OCI-LY3 (cell line): Measurements from ENCODE around the gene PBX2.

Experiments
- H2AFZ ChIP-seq: fragments of 200-600, 300-600 bp; shearing (Covaris generic); 2 replicates; pipeline ENCODE4 v1.6.0; 2014; ENCODE audit warnings: antibody characterized with exemption, low read depth, low read length
- H3K27ac ChIP-seq: fragments of 200-600, 300-600 bp; sonication (generic); 2 replicates; pipeline ENCODE4 v1.5.1; 2014; ENCODE audit warnings: mild to moderate bottlenecking, low read length, moderate library complexity, mixed read lengths
- H3K27me3 ChIP-seq: fragments of 200-600, 300-600 bp; sonication (generic); 2 replicates; pipeline ENCODE4 v1.6.1; 2014; ENCODE audit warnings: low read depth, low read length, mixed read lengths
- H3K36me3 ChIP-seq: fragments of 200-600, 300-600 bp; sonication (generic); replicated peaks from 2 replicates; pipeline ENCODE3; 2014; ENCODE audit warnings: low read depth, low read length, mixed read lengths
- H3K4me1 ChIP-seq: fragments of 300-600, 200-600 bp; sonication (generic); 2 replicates; pipeline ENCODE4 v1.6.1; 2014; ENCODE audit warnings: low read length, mixed read lengths
- H3K4me2 ChIP-seq: fragments of 200-600, 300-600 bp; sonication (generic); 2 replicates; pipeline ENCODE4 v1.6.1; 2014; ENCODE audit warnings: low read length, mixed read lengths
- H3K4me3 ChIP-seq: fragments of 300-600, 200-600 bp; sonication (generic); 2 replicates; pipeline ENCODE4 v1.5.1; 2014; ENCODE audit warnings: antibody characterized with exemption, mild to moderate bottlenecking, low read length, moderate library complexity
- H3K79me2 ChIP-seq: fragments of 300-600, 200-600 bp; shearing (Covaris generic); 2 replicates; pipeline ENCODE4 v1.6.1; 2014; ENCODE audit warnings: mild to moderate bottlenecking, low read length, mixed read lengths
- H3K9ac ChIP-seq: fragments of 300-600, 200-600 bp; shearing (Covaris generic); 2 replicates; pipeline ENCODE4 v1.6.0; 2014; ENCODE audit warnings: mild to moderate bottlenecking, low read length, moderate library complexity
- H3K9me3 ChIP-seq: fragments of 200-600, 300-600 bp; shearing (Covaris generic); 2 replicates; pipeline ENCODE4 v1.6.1; 2014; ENCODE audit warnings: low read length, mixed read lengths; ENCODE audit not compliant: insufficient read depth
- H4K20me1 ChIP-seq: fragments of 200-600, 300-600 bp; sonication (generic); 2 replicates; pipeline ENCODE4 v1.6.1; 2016; ENCODE audit warnings: low read length, mixed read lengths; ENCODE audit not compliant: insufficient read depth
- EZH2phosphoT487 ChIP-seq: fragments of 200-600 bp; shearing (Covaris generic); IDR thresholded peaks from 2 replicates; pipeline ENCODE4 v1.6.1; 2018; ENCODE audit warnings: antibody characterized with exemption, mixed run types, low read depth
- TF ChIP-seq, protein P1 (sequence below): fragments of 200-600, 300-600 bp; sonication (generic); IDR thresholded peaks from 2 replicates; pipeline ENCODE4 v1.5.1; 2014; ENCODE audit warnings: antibody characterized with exemption, low read length, low read depth

PBX2 gene

DNA sequence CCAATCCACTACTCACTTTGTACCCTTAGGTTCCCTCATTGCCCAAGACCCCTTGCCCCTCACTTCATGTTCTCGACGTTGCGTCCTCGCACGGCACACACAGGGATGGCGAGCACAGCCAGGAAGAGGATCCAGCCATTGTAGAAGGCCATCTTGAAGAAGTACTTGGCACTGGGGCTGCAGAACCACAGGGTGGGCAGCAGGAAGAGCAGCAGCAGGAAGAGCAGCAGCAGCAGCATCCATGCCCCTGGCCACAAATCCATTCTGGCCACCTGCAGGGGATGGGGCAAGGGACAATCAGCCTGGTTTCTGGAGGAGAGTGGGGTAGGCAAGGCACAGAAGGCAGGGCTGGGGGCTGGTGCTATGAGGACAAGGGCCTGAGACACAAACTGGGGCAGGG, 18.8 kb downstream of the PBX2 start:
- H3K4me1 ChIP-seq = peaks cover 14% of the 10 kb centered on the region
- no peak overlapping the region for H3K9ac ChIP-seq
- TF ChIP-seq EZH2phosphoT487 = no peak
- TF ChIP-seq, protein P1, sequence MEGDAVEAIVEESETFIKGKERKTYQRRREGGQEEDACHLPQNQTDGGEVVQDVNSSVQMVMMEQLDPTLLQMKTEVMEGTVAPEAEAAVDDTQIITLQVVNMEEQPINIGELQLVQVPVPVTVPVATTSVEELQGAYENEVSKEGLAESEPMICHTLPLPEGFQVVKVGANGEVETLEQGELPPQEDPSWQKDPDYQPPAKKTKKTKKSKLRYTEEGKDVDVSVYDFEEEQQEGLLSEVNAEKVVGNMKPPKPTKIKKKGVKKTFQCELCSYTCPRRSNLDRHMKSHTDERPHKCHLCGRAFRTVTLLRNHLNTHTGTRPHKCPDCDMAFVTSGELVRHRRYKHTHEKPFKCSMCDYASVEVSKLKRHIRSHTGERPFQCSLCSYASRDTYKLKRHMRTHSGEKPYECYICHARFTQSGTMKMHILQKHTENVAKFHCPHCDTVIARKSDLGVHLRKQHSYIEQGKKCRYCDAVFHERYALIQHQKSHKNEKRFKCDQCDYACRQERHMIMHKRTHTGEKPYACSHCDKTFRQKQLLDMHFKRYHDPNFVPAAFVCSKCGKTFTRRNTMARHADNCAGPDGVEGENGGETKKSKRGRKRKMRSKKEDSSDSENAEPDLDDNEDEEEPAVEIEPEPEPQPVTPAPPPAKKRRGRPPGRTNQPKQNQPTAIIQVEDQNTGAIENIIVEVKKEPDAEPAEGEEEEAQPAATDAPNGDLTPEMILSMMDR = no peak
- H3K4me3 ChIP-seq = no peak overlapping the region
- no peak overlapping the region for H2AFZ ChIP-seq
- no peak overlapping the region for H3K4me2 ChIP-seq
- H3K9me3 ChIP-seq = no peaks in the 10 kb centered on the region
- no peaks in the 10 kb centered on the region for H3K36me3 ChIP-seq
- H4K20me1 ChIP-seq = no peaks in the 10 kb centered on the region
- no peaks in the 10 kb centered on the region for H3K27me3 ChIP-seq
- peaks cover 13% of the 10 kb centered on the region for H3K79me2 ChIP-seq
- H3K27ac ChIP-seq = no peak overlapping the region

DNA sequence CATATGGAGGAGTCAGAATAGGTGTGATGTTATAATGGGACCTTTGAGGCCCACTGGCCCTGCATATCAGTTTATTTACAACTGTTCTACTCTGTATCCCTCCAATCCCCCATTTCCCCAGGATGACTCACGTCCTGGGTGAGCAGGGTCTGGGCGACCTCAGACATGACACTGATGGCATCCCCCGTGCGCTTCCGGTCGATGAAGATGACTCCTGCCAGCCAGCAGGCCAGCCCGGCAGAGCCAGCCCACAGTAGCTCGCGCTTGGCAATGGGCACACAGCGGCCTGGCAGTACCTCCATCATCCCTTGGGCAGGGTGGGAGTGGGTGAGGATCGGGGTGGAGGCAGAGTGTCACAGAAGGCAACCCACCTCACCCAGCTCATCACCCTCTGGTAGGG, 19.7 kb downstream of the PBX2 start:
- no peak overlapping the region for H3K27ac ChIP-seq
- H3K9me3 ChIP-seq = no peaks in the 10 kb centered on the region
- no peak for TF ChIP-seq EZH2phosphoT487
- H3K4me2 ChIP-seq = no peak overlapping the region
- peaks cover 12% of the 10 kb centered on the region for H3K4me1 ChIP-seq
- H3K4me3 ChIP-seq = no peak overlapping the region
- peaks cover 8% of the 10 kb centered on the region for H3K79me2 ChIP-seq
- H3K9ac ChIP-seq = no peak overlapping the region
- no peak overlapping the region for H2AFZ ChIP-seq
- no peaks in the 10 kb centered on the region for H3K36me3 ChIP-seq
- no peaks in the 10 kb centered on the region for H3K27me3 ChIP-seq
- H4K20me1 ChIP-seq = no peaks in the 10 kb centered on the region

DNA sequence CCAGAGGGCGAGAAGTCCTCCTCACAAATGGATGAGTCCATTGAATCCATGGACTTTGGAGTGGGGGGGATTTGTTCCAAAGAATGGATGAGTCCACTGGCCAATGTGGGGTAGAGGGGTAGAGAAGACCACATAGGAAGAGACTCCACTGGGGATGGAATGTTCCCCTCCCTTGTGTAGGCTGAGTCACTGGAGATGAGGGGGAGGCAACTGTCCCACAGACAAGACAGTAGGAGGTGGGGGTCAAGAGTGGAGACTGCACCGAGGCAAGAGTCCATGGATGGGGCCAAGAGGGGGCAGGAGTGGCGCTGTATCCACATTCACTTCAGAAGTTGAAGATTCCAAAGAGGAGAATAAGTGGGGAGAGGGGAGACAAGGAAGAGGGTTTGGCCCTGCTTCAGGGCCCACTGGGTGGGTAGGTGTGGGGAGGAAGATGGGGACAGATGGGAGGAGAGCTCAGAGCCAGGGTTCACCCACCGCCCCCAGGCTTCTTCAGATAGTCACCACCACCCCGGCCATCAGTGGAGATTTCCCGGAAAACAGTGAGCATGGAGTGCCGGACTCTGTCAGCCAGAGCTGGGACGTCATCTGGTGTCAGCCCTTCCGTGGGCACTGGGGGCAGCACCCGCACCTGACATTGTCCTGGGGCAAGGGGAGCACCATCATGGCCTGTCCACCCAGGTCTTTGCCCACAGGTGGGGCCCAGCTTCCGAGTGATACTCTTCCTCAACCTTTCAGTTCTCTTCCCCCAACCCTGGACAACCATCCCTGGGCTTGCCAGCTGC, 21.0 kb downstream of the PBX2 start:
- Histone ChIP-seq H4K20me1 (no peaks in the 10 kb centered on the region), H3K4me3 (no peak overlapping the region), H3K9me3 (no peaks in the 10 kb centered on the region), H3K4me2 (no peak overlapping the region), H3K27ac (no peak overlapping the region), H3K79me2 (no peaks in the 10 kb centered on the region), H3K36me3 (no peaks in the 10 kb centered on the region), H3K4me1 (peaks cover 6% of the 10 kb centered on the region), H3K27me3 (no peaks in the 10 kb centered on the region), H2AFZ (no peak overlapping the region), H3K9ac (no peak overlapping the region)
- no peak for TF ChIP-seq EZH2phosphoT487
- TF ChIP-seq, protein P1 = no peak

DNA sequence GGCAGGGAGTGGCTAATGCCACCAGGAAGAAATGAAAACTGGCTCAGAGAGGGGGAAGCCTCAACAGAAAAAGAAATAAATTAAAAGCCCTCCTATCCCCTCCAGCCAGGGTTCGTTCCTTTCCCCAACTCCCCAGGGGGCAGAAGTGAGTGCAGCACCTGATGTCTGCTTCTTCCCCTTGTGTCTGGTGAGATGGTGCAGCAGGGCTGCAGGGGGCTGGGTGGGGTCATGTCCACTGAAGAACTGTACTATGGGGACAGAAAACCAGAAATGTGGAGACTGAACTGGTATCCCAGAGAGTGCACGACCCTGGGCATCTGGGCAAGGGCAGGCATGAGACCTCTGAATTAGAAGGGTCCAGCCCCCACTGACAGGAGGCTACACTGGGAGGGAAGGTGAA, 21.7 kb downstream of the PBX2 start:
- no peaks in the 10 kb centered on the region for H3K9me3 ChIP-seq
- H3K4me1 ChIP-seq = peaks cover 6% of the 10 kb centered on the region
- H3K27ac ChIP-seq = no peak overlapping the region
- H3K27me3 ChIP-seq = no peaks in the 10 kb centered on the region
- no peak for TF ChIP-seq EZH2phosphoT487
- TF ChIP-seq, protein P1 = no peak
- no peak overlapping the region for H3K9ac ChIP-seq
- no peaks in the 10 kb centered on the region for H3K79me2 ChIP-seq
- no peak overlapping the region for H3K4me2 ChIP-seq
- H2AFZ ChIP-seq = no peak overlapping the region
- no peaks in the 10 kb centered on the region for H4K20me1 ChIP-seq
- no peaks in the 10 kb centered on the region for H3K36me3 ChIP-seq
- no peak overlapping the region for H3K4me3 ChIP-seq
